ENCODE data around the gene LACTB. TPM values are rescaled to one million over a fixed set of nuclear protein-coding genes. Genes with fewer than 3 reads are reported as not detected.
A peak's percentile ranks its signal among the peaks of the same experiment; 100 is the strongest.

Gene LACTB
- total RNA-seq, 2 experiments from 2014 or later, result 10.5 to 27.1 TPM

DNA sequence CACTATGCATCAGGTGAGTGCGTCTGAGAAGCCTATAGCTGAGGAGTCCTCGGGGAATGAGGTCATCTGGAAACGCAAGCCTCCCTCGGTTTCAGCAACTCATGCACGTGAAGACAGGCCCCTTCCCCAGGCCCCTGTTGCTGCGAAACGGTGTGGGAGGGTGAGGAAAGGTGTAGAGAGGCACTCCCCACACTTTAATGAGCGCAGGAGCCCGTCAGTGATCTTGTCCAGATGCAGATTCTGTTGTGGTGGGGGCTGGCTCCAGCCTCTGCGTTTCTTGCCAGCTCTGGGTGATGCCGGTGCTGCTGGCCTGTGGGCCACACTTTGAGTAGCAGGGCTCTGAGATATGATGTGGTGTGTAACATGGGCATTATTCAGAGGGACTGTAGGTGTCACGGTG, 38.6 kb upstream of the LACTB start:
- Mint-ChIP-seq H3K9me3 (ENCODE audit: low read depth) (no peaks in the 10 kb centered on the region), H3K4me3 (no peak overlapping the region), H3K36me3 (no peaks in the 10 kb centered on the region), H3K4me1 (no peaks in the 10 kb centered on the region), H3K27ac (no peak overlapping the region), H3K27me3 (peaks cover under 1% of the 10 kb centered on the region)
- ATAC-seq (no peak), DNase-seq (no peak)
- CTCF ChIA-PET, result no interaction called here

DNA sequence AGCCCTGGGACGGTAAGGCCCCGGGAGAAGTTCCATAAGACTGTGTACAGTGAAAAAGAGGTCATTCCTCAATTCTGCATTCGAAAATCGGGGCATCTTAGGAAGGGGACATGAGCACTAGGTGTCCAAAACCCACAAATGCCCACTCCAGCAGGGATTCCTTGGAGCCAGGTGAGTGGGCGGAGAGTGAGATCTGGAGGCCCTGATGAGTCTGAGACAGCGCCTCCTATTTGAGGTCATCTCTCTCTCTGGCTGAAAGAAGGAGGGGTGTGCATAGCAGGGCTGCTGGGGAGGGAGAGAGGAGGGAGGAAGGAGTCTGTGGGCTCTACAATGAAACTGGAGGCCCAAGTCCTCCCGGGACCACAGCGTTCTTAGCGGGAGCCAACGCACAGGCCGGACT, 38.1 kb upstream of the LACTB start:
- ATAC-seq, result no peak
- no peaks in the 10 kb centered on the region for H3K9me3 Mint-ChIP-seq (ENCODE audit: low read depth)
- CTCF ChIA-PET, result no interaction called here

DNA sequence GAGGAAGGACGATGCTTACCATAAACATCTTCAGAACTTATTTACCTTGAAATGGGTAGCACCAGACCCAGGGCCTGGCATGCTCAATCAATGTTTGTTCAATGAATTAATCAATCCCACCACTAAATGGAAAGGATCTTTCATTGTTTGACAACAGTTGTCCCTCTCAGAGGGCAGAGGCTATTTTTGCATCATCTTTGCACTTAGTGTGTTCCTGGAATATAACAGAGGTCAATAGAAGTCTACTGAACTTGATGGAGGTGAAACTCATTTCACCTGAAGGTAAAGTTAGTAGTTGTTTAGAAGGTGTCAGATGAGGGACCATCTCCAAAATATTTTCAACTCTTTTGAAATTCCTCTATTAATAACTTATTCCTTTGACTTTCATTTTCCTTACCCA, 36.9 kb upstream of the LACTB start:
- peaks cover 1% of the 10 kb centered on the region for H3K4me1 Mint-ChIP-seq
- ATAC-seq (no peak), DNase-seq (no peak)
- no peak overlapping the region for H3K27ac Mint-ChIP-seq
- no peaks in the 10 kb centered on the region for H3K27me3 Mint-ChIP-seq
- H3K4me3 Mint-ChIP-seq, result no peak overlapping the region
- H3K9me3 Mint-ChIP-seq (ENCODE audit: low read depth), result no peaks in the 10 kb centered on the region
- CTCF ChIA-PET, result interaction anchor here (1.0 kb wide), 1 partner anchor 36 kb away, joined by 3 read pairs; no protein-coding TSS in a partner anchor
- no peaks in the 10 kb centered on the region for H3K36me3 Mint-ChIP-seq

More for the DNA sequence above, 38.1 kb upstream of the LACTB start:
- no peaks in the 10 kb centered on the region for H3K36me3 Mint-ChIP-seq
- no peak for DNase-seq
- H3K4me3 Mint-ChIP-seq, result no peak overlapping the region
- H3K4me1 Mint-ChIP-seq, result no peaks in the 10 kb centered on the region
- H3K27ac Mint-ChIP-seq, result no peak overlapping the region
- H3K27me3 Mint-ChIP-seq, result no peaks in the 10 kb centered on the region

DNA sequence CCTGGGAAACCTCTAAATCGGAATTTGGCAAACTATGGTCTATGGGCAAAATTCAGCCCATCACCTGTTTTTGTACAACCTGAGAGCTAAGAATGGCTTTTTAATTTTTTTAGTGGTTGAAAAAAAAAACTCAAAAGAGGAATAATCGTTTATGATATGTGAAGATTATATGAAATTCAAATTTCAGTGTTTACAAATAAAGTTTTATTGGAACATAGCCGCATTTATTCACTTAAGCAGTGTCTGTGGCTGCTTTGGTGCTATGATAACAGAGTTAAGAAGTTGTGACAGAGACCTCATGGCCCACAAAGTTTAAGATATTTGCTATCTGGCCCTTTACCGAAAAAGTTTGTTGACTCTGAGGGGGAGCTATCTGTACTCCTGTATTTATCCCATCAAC, 36.4 kb upstream of the LACTB start:
- no peak overlapping the region for H3K4me3 Mint-ChIP-seq
- no peaks in the 10 kb centered on the region for H3K36me3 Mint-ChIP-seq
- DNase-seq, result no peak
- H3K27ac Mint-ChIP-seq, result no peak overlapping the region
- H3K27me3 Mint-ChIP-seq, result no peaks in the 10 kb centered on the region
- ATAC-seq, result no peak
- H3K4me1 Mint-ChIP-seq, result peaks cover 1% of the 10 kb centered on the region
- CTCF ChIA-PET, result interaction anchor here (1.0 kb wide), 1 partner anchor 37 kb away, joined by 3 read pairs; no protein-coding TSS in a partner anchor
- H3K9me3 Mint-ChIP-seq (ENCODE audit: low read depth), result no peaks in the 10 kb centered on the region

DNA sequence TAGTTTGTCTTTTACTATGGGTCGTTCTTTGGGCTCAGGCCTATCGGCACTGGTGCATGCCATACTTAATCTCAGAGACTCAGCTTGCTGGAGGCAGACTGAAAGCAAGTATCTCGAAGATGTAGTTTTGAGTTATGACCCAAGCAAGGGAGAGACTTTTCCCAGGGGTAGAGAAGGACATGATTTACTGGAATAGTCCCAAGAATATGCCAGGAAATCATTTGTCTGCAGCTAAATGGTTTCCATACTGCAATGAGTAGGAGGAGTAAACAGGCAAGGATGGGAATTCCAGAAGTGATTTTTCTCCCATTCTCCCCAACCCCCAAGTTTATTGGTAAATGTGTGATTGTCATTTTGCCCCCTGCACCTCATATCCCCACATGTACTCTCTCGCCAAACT, 35.4 kb upstream of the LACTB start:
- Mint-ChIP-seq H3K4me1 (peaks cover 1% of the 10 kb centered on the region), H3K27ac (no peak overlapping the region), H3K4me3 (no peak overlapping the region), H3K27me3 (peaks cover under 1% of the 10 kb centered on the region), H3K36me3 (no peaks in the 10 kb centered on the region), H3K9me3 (ENCODE audit: low read depth) (no peaks in the 10 kb centered on the region)
- no peak for ATAC-seq
- DNase-seq, result no peak
- CTCF ChIA-PET, result interaction anchor here (2.2 kb wide), 1 partner anchor 38 kb away, joined by 11 read pairs; no protein-coding TSS in a partner anchor

DNA sequence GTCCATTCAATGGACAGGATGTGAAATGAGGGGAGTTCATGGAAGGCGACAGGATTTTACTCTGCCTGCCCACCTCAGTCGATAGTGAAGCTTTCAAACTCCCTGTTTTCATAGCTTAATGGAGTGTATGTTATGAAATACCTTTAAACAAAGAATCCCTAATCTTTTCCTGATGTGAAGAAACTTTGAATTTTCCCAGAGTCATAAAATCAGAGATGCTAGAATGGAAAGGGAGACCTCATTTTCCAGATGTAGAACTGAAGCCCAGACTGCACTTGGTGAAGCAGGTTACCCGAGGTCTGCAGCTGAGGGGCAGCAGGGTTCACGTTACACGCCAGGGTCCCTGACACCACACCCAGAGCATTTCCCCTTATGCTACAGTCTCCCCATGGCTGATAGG, 34.7 kb upstream of the LACTB start:
- Mint-ChIP-seq H3K4me1 (peaks cover 1% of the 10 kb centered on the region), H3K4me3 (no peak overlapping the region), H3K36me3 (no peaks in the 10 kb centered on the region), H3K27ac (no peak overlapping the region), H3K27me3 (peaks cover 5% of the 10 kb centered on the region), H3K9me3 (ENCODE audit: low read depth) (no peaks in the 10 kb centered on the region)
- CTCF ChIA-PET, result interaction anchor here (2.2 kb wide), 1 partner anchor 39 kb away, joined by 11 read pairs; no protein-coding TSS in a partner anchor
- ATAC-seq (no peak), DNase-seq (no peak)

DNA sequence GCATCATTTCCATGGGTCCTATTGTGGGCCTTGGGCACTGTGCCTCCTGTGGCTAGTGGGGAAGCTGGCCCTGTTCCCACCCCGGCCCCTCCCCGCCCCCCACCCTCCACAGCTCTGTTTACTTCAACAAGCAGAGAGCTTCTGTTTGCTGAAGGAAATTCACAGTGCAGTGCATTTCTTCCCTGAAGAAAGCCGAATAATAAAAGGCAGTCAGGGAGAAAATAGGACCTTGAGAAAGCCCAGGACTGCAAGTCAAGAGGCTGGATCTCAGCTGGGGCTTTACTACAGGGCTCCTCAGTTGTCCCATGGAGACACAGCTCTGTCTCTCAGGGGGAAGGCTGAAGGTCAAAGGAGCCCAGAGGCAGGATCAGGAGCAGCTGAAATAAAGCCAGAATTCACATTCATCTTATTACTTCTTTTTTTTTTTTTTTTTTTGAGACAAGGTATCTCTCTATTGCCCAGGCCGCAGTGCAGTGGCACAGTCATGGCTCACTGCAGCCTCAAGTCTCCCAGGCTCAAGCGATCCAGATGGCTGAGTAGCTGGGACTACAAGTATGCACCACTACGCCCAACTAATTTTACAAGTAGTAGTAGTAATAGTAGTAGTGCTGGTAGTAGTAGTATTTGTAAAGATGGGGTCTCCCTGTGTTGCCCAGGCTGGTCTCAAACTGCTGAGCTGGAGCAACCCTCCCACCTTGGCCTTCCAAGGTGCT, 33.0 kb upstream of the LACTB start:
- Mint-ChIP-seq H3K9me3 (ENCODE audit: low read depth) (no peaks in the 10 kb centered on the region), H3K4me3 (no peak overlapping the region), H3K36me3 (no peaks in the 10 kb centered on the region), H3K27ac (no peak overlapping the region), H3K27me3 (peaks cover 5% of the 10 kb centered on the region), H3K4me1 (peaks cover 1% of the 10 kb centered on the region)
- ATAC-seq (no peak), DNase-seq (no peak)
- CTCF ChIA-PET, result interaction anchor here (0.8 to 9.3 kb wide), 2 partner anchors 9 to 41 kb away, joined by 3 to 119 read pairs; no protein-coding TSS in a partner anchor

DNA sequence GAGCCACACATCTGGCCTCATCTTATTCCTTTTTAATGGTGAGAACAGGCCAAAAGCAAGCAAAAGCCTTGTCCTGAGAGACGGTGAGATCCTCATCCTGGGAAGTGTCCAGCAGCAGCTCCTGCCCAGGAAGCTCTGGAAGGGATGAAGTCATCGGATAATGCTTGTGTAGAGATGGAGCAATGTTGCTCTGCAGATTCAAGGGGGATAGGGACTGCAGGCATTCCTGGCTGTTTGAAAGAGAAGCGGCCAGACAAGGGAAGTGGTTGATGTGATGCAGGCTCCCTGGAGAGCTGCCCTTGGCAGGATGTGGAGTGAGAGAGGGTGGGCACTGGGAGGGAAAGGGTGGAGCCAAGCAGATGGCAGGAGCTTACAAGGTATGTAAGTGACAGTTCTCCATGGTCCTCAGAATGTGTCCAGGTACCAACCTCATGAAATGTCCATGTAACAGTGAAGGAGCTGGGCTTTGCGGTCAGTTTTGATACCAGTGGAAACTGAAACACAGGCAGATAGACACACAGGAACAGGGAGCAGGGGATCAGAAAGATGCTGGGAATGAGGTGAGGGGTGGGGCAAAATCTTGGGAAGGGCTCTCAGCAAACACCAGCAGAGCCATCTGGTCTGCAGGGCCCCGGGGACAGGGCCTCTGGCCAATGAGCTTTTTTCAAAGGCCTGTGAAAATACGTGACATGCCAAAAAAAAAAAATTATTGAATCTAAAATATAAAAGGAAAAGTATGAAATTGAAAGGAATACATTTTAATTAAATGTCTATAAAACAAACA, 32.2 kb upstream of the LACTB start:
- Mint-ChIP-seq H3K36me3 (no peaks in the 10 kb centered on the region), H3K4me3 (no peak overlapping the region), H3K9me3 (ENCODE audit: low read depth) (no peaks in the 10 kb centered on the region), H3K27me3 (peaks cover 5% of the 10 kb centered on the region), H3K27ac (no peak overlapping the region), H3K4me1 (peaks cover 1% of the 10 kb centered on the region)
- CTCF ChIA-PET, result interaction anchor here (0.8 to 9.3 kb wide), 3 partner anchors 9 to 42 kb away, joined by 3 to 119 read pairs (median 3); no protein-coding TSS in a partner anchor
- DNase-seq, result no peak
- no peak for ATAC-seq

DNA sequence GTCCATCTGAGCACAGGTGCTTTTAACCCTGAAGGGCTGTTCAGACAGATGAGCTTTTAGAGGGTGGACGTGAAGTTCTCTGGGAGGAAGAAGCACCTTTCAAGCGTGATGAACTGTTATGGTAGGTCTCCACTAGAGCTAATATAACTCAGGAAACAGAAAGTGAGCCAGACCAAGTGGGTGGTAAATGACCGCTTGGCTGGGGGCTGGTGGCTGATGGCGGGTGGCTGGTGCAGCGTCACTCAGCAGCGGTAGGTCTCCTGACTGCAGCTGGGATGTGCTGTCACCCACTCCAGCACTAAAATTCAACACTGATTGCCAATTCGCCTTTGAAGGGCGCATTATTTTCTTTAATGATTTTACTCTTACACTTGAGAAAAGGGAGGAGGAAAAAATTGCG, 31.2 kb upstream of the LACTB start:
- peaks cover 5% of the 10 kb centered on the region for H3K27me3 Mint-ChIP-seq
- CTCF ChIA-PET, result interaction anchor here (1.2 to 9.3 kb wide), 2 partner anchors 38 to 43 kb away, joined by 3 to 119 read pairs; no protein-coding TSS in a partner anchor
- no peaks in the 10 kb centered on the region for H3K9me3 Mint-ChIP-seq (ENCODE audit: low read depth)
- DNase-seq (no peak), ATAC-seq (no peak)
- H3K27ac Mint-ChIP-seq, result no peak overlapping the region
- peaks cover 1% of the 10 kb centered on the region for H3K4me1 Mint-ChIP-seq
- H3K4me3 Mint-ChIP-seq, result no peak overlapping the region
- no peaks in the 10 kb centered on the region for H3K36me3 Mint-ChIP-seq

DNA sequence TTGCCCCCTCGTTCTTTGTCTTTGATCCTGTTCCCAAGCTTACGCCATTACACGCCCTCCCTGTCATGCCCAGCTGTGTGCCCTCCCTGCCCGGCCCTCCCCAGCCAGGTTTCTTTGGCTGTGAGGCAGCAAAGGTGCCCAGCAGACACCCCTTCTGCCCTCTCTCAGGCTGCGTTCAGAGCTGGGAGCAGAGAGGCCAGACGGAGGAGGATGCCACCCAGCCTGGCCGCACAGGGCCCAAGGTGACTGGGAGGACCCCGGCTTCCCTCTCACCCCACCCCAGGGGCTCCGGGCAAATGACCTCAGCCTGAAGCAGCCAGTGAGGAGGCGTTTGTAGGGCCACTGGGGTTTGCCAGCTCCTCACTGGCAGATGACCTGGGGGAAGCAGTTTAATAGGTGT, 30.8 kb upstream of the LACTB start:
- peaks cover 5% of the 10 kb centered on the region for H3K27me3 Mint-ChIP-seq
- CTCF ChIA-PET, result interaction anchor here (1.9 to 9.3 kb wide), 2 partner anchors 36 to 43 kb away, joined by 4 to 119 read pairs; no protein-coding TSS in a partner anchor
- H3K36me3 Mint-ChIP-seq, result no peaks in the 10 kb centered on the region
- no peaks in the 10 kb centered on the region for H3K9me3 Mint-ChIP-seq (ENCODE audit: low read depth)
- DNase-seq (no peak), ATAC-seq (no peak)
- H3K4me1 Mint-ChIP-seq, result peaks cover 1% of the 10 kb centered on the region
- no peak overlapping the region for H3K4me3 Mint-ChIP-seq
- H3K27ac Mint-ChIP-seq, result no peak overlapping the region

DNA sequence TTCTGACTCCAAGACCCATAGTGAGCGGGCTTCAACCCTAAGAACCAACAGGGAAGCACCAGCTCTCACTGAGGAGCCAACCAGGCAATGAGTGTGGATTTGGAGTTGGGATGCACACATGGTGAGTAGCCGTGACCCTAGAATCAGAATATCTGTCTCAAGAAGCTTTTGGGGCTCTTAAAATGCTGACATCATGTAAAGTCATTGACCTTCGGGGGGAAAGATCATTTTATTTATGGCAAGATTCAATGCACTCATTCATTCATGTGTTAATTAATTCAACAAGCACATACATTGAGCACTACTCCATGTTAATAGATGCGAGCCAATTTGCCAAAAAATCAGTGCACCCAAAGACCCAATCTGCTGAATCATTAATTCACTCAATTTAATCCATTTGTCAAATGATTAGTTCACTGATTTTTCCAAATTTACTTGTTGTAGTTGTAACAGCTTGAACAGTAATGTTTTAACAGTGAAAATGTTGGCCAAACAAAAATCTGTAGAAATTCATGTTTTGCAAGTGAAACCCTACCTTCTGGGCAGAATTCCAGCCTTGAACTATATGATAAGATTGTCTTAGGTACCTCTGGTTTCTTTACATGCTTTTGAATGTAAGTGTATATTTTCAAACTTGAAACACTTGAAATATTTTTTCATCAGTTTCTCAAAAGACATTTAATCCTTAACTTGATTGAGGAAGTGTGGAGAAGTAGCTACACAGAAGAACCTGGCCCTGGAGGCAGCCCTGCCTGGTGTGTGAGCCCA, 29.8 kb upstream of the LACTB start:
- peaks cover 5% of the 10 kb centered on the region for H3K27me3 Mint-ChIP-seq
- ATAC-seq (no peak), DNase-seq (no peak)
- no peak overlapping the region for H3K4me3 Mint-ChIP-seq
- CTCF ChIA-PET, result interaction anchor here (1.9 to 9.3 kb wide), 3 partner anchors 11 to 44 kb away, joined by 4 to 119 read pairs (median 6); no protein-coding TSS in a partner anchor
- no peaks in the 10 kb centered on the region for H3K36me3 Mint-ChIP-seq
- no peak overlapping the region for H3K27ac Mint-ChIP-seq
- peaks cover 3% of the 10 kb centered on the region for H3K4me1 Mint-ChIP-seq
- no peaks in the 10 kb centered on the region for H3K9me3 Mint-ChIP-seq (ENCODE audit: low read depth)

DNA sequence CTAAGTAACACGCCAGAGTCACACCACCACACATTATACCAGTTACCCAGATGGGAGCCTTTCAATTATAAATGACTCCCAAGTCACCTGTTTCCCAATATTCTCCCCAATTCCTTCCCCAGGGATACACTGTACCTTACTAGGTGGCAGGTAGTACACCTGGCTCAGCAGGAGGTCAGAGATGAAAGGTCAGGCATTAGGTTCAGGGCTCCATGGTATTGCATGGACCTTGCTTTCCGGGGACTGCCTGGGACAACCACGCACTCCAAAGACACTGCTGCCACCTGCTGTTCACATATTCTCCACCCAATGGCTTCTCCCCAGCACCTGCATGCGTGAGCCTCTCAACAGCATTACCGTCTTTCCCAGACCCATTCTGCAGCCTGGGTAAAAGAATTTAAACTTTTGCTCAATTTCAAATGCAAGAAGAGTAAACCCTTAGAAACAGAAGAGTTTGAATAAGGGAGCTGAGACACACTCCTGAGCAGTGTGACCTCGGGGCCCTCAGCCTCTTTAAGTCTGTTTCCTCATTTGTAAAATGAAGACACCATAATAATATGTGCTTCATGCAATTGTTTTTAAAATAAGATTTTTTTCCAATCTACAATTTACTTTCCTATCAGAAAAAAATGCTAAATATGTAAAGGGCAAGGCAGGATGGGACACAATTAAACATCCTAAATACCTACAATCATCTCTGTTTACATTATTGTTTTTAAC, 28.0 kb upstream of the LACTB start:
- ATAC-seq, result peak; percentile 97
- Mint-ChIP-seq H3K27me3 (peaks cover 5% of the 10 kb centered on the region), H3K4me3 (no peak overlapping the region), H3K27ac (no peak overlapping the region), H3K4me1 (peaks cover 11% of the 10 kb centered on the region), H3K36me3 (no peaks in the 10 kb centered on the region), H3K9me3 (ENCODE audit: low read depth) (no peaks in the 10 kb centered on the region)
- peak; percentile 81 for DNase-seq
- CTCF ChIA-PET, result interaction anchor here (0.7 to 9.3 kb wide), 10 partner anchors 13 to 309 kb away, joined by 3 to 119 read pairs (median 4); no protein-coding TSS in a partner anchor

Measured in activated CD8-positive, alpha-beta memory T cell treated with anti-CD3 and anti-CD28 coated beads, Interleukin-2, amount 10 ng/mL, durations not matched to agents 7 days and 5 days (primary cell).